Choroid plexus epithelial cell (primary cell): Measurements from ENCODE around the gene NPVF.

Experiments used
- DNase-seq: peaks from one replicate; pipeline ENCODE4 v3.0.0-alpha.2; 2010; ENCODE audit warnings: low read depth
- H3K4me3 ChIP-seq: 2 replicates; pipeline ENCODE4 v1.5.1; 2011; ENCODE audit warnings: low read depth, mild to moderate bottlenecking, control low read depth, low read length, moderate library complexity
- CTCF ChIP-seq: conservative IDR thresholded peaks from 2 replicates; pipeline ENCODE4 v1.5.1; 2011; ENCODE audit warnings: low read depth, mild to moderate bottlenecking, control low read depth, inconsistent platforms, low read length, moderate library complexity

Gene NPVF

GRCh38 chr7:25259487-25260243 is 31.4 kb upstream of the NPVF start:
- peak; percentile 91 for DNase-seq
- peak; percentile 96 for TF ChIP-seq CTCF
- no peak overlapping the region for H3K4me3 ChIP-seq

- no peak for DNase-seq
- TF ChIP-seq CTCF, result no peak
- H3K4me3 ChIP-seq, result no peak overlapping the region
Observed at GRCh38 chr7:25256333-25256819, 28.1 kb upstream of the NPVF start.

GRCh38 chr7:25255611-25256332 is 27.5 kb upstream of the NPVF start:
- TF ChIP-seq CTCF, result no peak
- no peak overlapping the region for H3K4me3 ChIP-seq
- no peak for DNase-seq

GRCh38 chr7:25254604-25255003 is 26.3 kb upstream of the NPVF start:
- H3K4me3 ChIP-seq, result no peak overlapping the region
- no peak for TF ChIP-seq CTCF
- no peak for DNase-seq

- DNase-seq, result no peak
- no peak overlapping the region for H3K4me3 ChIP-seq
- no peak for TF ChIP-seq CTCF
Observed at GRCh38 chr7:25253714-25254113, 25.4 kb upstream of the NPVF start.

- DNase-seq, result no peak
- H3K4me3 ChIP-seq, result no peak overlapping the region
- TF ChIP-seq CTCF, result no peak
Observed at GRCh38 chr7:25250386-25250785, 22.1 kb upstream of the NPVF start.
